NCI-H748 treated with DMSO at 0.1 percent for 48 hours (cell line): ENCODE results near the gene GFM1.

Experiments used
- DNase-seq: peaks from one replicate; lab custom pipeline; 2025; lab: John Stamatoyannopoulos, UW

The GFM1 gene

DNA sequence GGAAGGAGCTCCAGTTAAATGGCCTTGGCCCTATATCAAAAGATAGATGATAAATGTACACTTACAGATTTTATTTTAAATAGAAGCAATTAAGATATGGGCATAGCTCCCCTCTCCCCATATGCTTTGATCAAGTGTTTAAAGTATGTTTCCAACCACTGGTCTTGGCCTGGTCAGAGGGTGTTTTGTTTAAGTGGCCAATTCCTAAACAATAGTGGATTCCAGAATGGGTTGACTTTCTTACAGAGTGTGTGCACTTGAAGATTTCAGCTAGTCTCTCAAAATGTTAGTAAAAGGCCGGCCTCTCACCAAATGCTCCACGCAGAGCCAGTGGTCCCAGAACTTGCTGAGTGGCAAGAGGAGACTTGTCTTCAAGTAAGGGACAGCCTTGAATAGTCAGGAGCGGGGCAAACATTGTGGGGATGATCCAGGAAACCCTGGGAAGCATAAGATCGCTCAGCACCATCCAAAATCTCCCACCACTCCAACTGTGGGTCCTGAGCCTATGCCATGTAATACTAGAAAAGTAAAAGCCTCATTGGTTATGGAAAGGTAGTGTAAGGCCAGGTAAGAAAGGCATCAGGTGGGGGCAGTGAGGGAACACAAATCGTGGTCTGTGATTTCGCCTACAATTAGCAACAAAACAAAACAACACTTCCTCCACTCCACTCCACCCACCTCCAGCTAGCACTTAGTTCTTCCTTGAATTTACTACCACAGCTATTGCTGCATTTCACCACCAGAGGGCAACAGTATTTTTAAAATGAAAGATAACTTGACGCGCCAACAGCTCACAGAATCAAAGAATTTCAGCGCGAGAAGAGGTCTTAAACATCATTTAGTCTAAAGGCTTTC lies 83.1 kb downstream of the GFM1 start:
- peak; percentile 14 for DNase-seq

DNA sequence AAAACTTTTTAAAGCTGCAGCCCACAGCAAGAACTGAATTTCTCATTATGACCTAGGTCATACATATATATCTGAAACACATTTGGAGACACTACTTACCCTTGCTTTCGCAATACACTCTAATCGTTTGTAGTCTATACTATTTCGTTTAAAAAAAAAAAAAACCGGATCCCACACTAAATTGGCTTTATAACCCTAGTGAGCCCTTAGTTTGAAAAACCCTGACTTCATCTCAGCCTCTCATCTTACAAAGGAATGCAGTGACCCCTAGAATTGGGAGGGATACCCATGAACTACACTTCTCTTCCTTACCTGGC lies 83.7 kb downstream of the GFM1 start:
- no peak for DNase-seq

DNA sequence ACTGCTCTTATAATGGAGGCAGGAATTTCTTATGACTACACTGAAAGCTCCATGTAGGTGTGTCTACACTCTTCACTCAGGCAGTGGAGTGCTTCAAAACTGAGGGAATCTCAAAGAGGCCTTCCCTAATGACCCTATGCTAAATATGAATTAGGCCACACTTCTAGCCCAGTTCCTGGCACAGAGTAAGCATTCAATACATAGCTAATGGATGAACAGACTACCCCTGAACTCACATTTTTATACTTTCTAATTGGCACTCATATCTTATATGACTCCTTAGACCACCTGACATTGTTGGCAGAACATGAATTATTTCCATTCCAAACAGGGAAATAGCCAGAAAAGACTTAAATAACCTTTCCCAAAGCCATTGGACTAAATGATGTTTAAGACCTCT lies 84.5 kb downstream of the GFM1 start:
- DNase-seq: no peak

DNA sequence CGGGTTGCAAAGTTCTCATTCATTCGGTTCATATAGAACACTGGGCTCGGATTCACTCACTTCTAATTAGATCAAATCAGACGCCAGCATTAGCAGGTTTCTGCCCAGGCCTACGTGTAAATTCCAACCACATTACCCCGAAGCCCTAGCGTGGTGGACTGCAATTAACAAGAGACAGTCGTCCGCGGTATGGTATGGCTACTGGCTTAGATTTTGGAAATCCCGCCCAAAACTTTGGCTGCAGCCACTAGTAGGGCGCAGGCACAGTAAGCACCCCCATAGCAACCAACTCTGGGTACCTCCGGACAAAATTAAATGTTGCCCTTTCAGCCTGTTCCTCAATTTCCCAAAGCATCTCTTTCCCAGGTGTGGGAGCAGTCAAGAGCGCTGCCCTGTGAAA lies 87.2 kb downstream of the GFM1 start:
- no peak for DNase-seq

DNA sequence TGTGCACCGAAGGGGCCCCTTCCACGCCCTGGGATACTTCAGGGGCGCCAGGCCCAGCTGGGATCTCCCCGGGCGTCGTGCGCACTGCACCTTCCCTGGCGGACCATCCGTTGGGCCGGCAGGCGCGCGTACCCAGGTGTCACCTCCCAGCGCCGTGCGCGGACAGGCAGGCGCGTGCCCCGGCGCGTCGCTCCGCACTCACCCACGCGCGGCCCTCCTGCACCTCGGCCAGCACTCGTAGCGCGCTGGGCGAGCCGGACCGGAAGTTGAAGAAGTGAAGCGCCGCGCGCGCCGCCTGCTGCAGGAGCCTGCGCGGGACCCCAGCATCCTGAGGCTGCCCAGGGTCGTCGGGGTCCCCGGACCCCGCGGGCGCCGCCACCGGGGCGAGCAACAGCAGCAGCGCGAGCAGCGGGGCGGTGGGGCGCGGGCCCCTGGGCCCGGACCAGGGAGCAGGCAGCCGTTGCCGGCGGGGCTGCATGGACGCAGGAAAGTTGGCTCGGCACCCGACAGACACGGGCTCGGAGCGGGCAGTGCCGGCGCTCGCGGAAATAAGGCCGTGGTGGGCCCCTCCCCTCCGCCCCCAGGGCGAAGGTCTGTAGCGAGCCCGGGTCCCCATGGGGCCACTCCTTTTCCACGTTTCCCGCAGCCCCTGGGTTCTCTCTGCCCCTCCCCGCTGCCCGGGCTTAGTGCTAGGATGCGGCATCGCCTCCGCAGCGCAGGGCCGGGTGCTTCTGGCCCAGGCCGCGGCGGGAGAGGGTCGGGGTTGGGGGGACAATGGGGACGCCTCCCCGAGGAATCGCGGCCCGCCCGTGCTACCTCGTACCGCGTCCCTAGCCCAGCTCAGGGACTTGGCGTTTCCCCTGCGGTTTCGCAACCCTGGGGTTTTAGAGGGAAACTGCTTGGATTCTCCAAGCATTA lies 87.9 kb downstream of the GFM1 start, which contains the start of gene RARRES1:
RARRES1 (minus strand) TSS at position 520 of the 918 bp plus-strand sequence; CDS start at position 478, 42 bp downstream.
- peak; percentile 1 for DNase-seq

DNA sequence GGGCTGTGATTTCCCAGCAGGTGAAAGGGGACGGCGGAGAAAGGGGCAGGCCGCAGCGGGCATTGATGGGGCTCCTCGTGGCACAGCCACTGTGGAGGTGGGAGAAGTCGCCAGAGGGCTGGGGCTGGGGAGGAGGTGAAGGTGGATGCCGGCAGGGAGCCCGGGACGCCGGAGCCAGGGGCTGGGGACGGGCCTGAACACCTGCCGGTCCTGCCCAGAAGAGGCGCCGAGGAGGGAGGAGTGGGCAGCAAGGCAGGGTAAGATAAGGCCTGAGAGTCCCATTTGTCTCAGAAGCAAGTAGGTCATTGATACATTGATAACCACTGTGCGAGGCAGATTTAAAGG lies 88.5 kb downstream of the GFM1 start:
- DNase-seq: no peak

DNA sequence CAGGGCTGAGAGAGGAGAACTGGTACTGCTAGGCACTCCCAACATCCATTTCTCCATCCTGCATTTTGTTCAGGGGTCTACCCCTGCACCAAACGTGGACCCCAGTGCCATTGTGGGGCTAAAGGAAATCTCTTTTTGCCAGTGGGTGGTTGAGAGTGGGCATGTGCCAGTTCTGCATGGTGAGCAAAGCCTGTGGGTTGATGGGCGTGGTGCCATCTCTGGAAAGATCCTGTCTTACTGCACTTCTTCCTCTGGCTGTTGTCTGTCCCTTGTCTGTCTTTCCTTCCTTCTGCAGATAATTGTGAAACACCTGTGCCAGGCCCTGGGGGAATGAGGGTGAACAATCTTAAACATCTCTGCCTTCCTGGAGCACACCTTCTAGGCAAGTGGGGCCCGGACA lies 89.3 kb downstream of the GFM1 start:
- DNase-seq: no peak

DNA sequence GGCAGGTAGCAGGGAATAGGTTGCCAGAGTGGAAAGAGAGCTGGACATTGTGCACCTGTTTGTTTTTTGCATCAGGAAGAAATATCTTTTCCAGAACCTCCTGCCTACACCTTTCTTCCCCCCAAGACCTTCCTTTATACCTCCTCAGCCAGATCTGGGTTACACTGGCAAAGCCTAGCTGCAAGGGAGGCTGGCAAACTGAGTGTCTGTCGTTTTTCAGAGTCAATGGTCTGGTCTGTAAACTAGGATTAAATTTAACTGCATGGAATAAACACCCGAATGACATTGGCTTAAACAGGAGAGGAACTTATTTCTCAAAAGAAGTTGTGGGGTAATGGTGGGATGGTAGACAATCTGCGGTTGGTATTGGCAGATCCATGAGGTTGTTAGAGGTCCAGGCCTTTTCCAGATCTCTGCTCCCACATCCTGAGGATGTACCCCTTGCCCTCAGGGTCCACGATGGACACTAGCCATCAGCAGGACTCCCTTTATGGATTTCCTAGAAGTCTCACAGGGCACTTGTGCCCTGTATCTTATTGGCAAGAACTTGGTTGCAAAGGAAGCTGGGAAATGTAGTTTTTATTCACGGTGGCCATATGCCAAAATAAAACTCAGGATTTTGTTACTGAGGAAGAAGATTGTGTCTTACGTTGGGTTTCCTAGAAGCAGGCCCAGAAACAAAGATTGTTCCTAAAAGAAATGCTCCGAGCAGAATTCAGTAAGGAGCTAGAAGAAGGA lies 91.1 kb downstream of the GFM1 start:
- no peak for DNase-seq

DNA sequence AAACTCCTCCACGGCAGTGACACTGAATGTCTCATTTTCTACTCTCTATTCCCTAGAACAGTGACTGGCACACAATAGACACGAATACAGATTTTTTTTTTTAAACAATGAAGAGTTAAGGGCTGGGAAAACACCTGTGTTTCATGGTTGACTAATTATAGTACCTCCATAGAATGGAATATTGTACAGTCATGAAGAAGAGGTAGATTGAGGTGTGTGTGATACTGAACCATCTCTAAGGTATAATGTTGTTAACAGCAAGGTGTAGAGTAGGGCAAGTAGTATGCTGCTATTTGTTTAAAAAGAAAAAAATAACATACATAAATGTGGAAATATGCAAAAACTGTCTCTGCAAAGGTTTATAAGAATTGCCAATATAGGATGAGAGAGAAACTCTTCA lies 93.1 kb downstream of the GFM1 start:
- DNase-seq: no peak

DNA sequence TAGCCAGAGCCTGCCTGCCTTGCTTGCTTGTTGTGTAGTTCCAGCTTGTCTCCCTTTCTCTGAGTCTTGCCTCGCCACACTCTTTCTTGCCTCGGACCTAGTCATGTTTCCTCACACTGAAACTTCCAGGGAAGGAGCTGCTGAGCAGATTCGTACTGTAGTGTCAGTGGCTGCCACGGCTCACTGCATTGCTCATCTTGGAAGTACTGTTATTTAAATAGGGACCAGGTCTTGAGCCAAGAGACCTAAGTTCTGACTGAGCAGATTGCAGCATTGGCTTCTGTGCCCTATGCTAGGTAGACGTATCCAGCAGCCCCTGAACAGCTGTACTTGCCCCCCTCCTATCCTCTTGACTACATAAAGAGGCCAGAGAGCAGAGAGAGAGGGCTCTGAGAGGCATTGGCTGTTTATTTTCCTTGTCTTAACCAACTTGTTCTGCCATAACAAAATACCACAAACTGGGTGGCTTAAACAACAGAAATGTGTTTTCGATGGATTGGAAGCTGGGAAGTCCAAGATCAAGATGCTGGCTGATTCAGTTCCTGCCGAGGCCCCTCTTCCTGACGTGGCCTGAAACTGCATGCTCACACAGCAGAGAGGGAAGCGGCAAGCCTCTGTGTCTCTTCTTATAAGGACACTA lies 93.8 kb downstream of the GFM1 start:
- no peak for DNase-seq

DNA sequence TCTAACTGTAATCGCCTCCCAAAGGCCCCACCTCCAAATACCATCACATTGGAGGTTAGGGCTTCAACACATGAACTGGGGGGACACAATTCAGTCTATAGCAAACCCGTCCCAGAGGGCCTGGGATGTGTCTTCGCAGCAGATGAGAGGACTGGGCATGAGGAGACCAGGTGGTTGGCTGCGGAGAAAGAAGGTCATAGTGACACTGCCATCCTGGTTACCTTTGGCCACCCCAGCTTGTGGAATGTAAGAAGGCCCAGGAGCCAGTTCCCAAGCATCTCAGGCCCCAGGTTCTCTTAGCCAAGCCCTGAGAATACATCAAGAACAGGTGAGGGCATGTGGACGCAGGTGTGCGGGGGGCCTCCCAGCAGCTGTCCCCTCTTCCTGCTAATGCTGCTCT lies 94.3 kb downstream of the GFM1 start:
- no peak for DNase-seq

DNA sequence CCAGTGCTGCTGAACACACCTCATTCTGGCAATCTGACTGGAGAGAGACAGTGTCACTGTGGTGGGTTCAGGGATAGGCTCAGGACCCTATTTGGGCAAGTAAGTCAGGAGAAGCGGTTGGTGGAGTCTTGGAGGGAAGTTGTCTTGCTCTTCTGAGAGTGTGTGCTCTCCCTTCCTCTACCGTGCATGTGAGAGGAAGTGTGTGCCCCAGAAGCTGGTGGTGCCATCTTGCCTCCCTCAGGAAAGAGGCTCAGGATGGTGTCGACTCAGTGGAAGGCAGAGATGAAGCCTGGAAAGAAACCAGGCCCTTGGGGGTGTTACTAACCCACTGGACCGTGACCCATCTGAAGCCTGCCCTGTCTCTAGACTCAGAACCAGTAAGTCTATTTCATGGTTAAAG lies 94.8 kb downstream of the GFM1 start:
- no peak for DNase-seq

DNA sequence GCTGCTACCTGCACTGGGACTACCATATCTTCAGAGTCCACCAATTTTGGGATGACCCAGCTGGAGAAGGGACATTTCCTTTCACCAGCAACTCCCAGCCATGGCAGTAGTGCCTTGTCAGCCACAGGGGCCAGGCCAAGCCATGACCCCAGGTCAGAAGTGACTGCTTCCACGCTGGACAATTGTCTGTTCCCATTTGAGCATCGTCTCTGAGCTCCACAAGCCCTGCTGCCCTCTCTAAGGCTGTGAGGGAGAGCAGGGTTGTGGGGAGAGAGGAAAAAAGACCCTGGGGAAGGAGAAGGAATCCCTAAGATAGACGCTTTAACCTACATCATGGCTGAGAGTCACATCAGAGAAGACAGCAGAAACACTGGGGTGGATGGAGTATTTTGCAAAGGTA lies 95.3 kb downstream of the GFM1 start:
- DNase-seq: no peak
